Endothelial cell of umbilical vein (primary cell): ENCODE results near the gene COL4A2. TPM values are rescaled to one million over a fixed set of nuclear protein-coding genes. Genes with fewer than 3 reads are reported as not detected.
A peak's percentile ranks its signal among the peaks of the same experiment; 100 is the strongest.

ENCODE experiments used
- BruUV-seq: library from RNA; stranded (reverse); fragments of 400-500 nt; replicated peaks from 2 replicates; lab custom pipeline; 2021; lab: Mats Ljungman, UMichigan
- CTCF ChIA-PET: fragments of 300-600, 350-600 bp; sonication (Branson Sonifier 250); formaldehyde crosslinking; loops from one replicate; lab custom pipeline; 2021; ENCODE audit warnings: antibody characterized with exemption, inconsistent platforms; lab: Charles Lee
- POLR2A ChIA-PET: fragments of 300-600, 350-600 bp; sonication (Branson Sonifier 250); formaldehyde crosslinking; loops from one replicate; lab custom pipeline; 2021; ENCODE audit warnings: antibody characterized with exemption, inconsistent platforms; lab: Charles Lee
- DNase-seq: peaks from one replicate; pipeline ENCODE4 v3.0.0-alpha.2; 2011; ENCODE audit warnings: low read depth, low spot score
- FAIRE-seq: peaks from 2 replicates; lab custom pipeline; 2011; peaks lifted over from hg19 to GRCh38; lab: Jason Lieb, UNC
- H2AFZ ChIP-seq: 2 replicates; pipeline ENCODE4 v1.6.0; 2012; ENCODE audit warnings: low read depth, low read length, control low read depth, inconsistent platforms
- H3K27ac ChIP-seq: 2 replicates; pipeline ENCODE4 v1.5.1; 2011; ENCODE audit warnings: low read depth, mild to moderate bottlenecking, control low read depth, low read length, moderate library complexity; ENCODE audit not compliant: insufficient read depth
- H3K27me3 ChIP-seq, 2 experiments: 2 replicates each; pipeline versions ENCODE4 v1.6.0 to v1.6.1; 2011; ENCODE audit warnings: low read length in 2 of 2, mixed read lengths in 1 of 2; ENCODE audit not compliant: control insufficient read depth in 2 of 2, insufficient read depth in 2 of 2
- H3K36me3 ChIP-seq, 2 experiments: 2 replicates in 1 of 2; 3 replicates in 1 of 2; pipeline ENCODE4 v1.5.1; 2011; ENCODE audit warnings: low read length in 2 of 2, mild to moderate bottlenecking in 1 of 2, moderate library complexity in 1 of 2; ENCODE audit not compliant: control insufficient read depth in 2 of 2, insufficient read depth in 2 of 2; ENCODE audit errors: extremely low read depth in 1 of 2
- H3K4me1 ChIP-seq: 3 replicates; pipeline ENCODE4 v1.5.1; 2011; ENCODE audit warnings: mild to moderate bottlenecking, low read length; ENCODE audit not compliant: control insufficient read depth, insufficient read depth; ENCODE audit errors: extremely low read depth
- H3K4me2 ChIP-seq: 2 replicates; pipeline ENCODE4 v1.6.1; 2011; ENCODE audit warnings: low read length, control low read depth, mixed read lengths; ENCODE audit not compliant: insufficient read depth
- H3K4me3 ChIP-seq, 3 experiments: fragments of 200-600 bp in 1 of 3; sonication (generic), shearing (Covaris generic) in 1 of 3; replicated peaks in 1 of 3; 2 replicates each; pipeline ENCODE4 v1.5.1; 2011 to 2016; ENCODE audit warnings: control low read depth in 3 of 3, low read length in 3 of 3, mild to moderate bottlenecking in 2 of 3, inconsistent platforms in 1 of 3, low read depth in 1 of 3, moderate library complexity in 1 of 3; ENCODE audit not compliant: insufficient read depth in 1 of 3
- H3K79me2 ChIP-seq: 2 replicates; pipeline ENCODE4 v1.6.0; 2012; ENCODE audit warnings: low read length, inconsistent platforms; ENCODE audit not compliant: control insufficient read depth, insufficient read depth
- H3K9ac ChIP-seq: replicated peaks from 2 replicates; pipeline ENCODE3; 2011; ENCODE audit warnings: low read length, control low read depth; ENCODE audit not compliant: insufficient read depth; ENCODE audit errors: extremely low read depth
- H3K9me1 ChIP-seq: replicated peaks from 3 replicates; pipeline ENCODE4 v1.6.0; 2011; ENCODE audit warnings: mild to moderate bottlenecking, low read length; ENCODE audit not compliant: control insufficient read depth, insufficient read depth; ENCODE audit errors: extremely low read depth
- H3K9me3 ChIP-seq: replicated peaks from 2 replicates; pipeline ENCODE4 v1.5.1; 2012; ENCODE audit warnings: low read length, inconsistent platforms; ENCODE audit not compliant: control insufficient read depth, insufficient read depth
- H4K20me1 ChIP-seq: replicated peaks from 2 replicates; pipeline ENCODE3; 2011; ENCODE audit warnings: mild to moderate bottlenecking, low read length; ENCODE audit not compliant: control insufficient read depth, insufficient read depth; ENCODE audit errors: extremely low read depth
- CTCF ChIP-seq, 2 donors: IDR thresholded peaks; 1 replicate in 1 of 2; 2 replicates in 1 of 2; pipeline ENCODE4 v1.5.1; 2011; ENCODE audit warnings: low read length in 2 of 2, mild to moderate bottlenecking in 2 of 2, moderate library complexity in 2 of 2, control low read depth in 1 of 2, inconsistent platforms in 1 of 2, low read depth in 1 of 2; ENCODE audit not compliant: insufficient read depth in 1 of 2; ENCODE audit errors: extremely low read depth in 1 of 2
- EZH2 ChIP-seq: IDR thresholded peaks from 2 replicates; pipeline ENCODE4 v1.6.1; 2012; ENCODE audit warnings: borderline replicate concordance, low read depth, mild to moderate bottlenecking, moderate library complexity, low read length, inconsistent platforms; ENCODE audit not compliant: severe bottlenecking
- FOS ChIP-seq: IDR thresholded peaks from 2 replicates; pipeline ENCODE4 v1.6.1; 2011; ENCODE audit warnings: mild to moderate bottlenecking, low read length, moderate library complexity, borderline replicate concordance; ENCODE audit not compliant: insufficient read depth
- GATA2 ChIP-seq: IDR thresholded peaks from 2 replicates; pipeline ENCODE4 v1.7.0; 2011; ENCODE audit warnings: low read depth, mild to moderate bottlenecking, moderate library complexity, mixed read lengths, low read length; ENCODE audit not compliant: insufficient read length, insufficient read depth
- JUN ChIP-seq: IDR thresholded peaks from 2 replicates; pipeline ENCODE4 v1.6.1; 2011; ENCODE audit warnings: borderline replicate concordance, low read depth; ENCODE audit not compliant: insufficient read length, insufficient read depth
- MAX ChIP-seq: IDR thresholded peaks from 2 replicates; pipeline ENCODE4 v1.6.1; 2011; ENCODE audit not compliant: insufficient read depth, insufficient read length
- MYC ChIP-seq: IDR thresholded peaks from one replicate; pipeline ENCODE4 v1.6.1; 2011; ENCODE audit warnings: mild to moderate bottlenecking, low read depth, low read length
- POLR2A ChIP-seq: IDR thresholded peaks from 2 replicates; pipeline ENCODE4 v1.6.1; 2012; ENCODE audit warnings: low read depth, mild to moderate bottlenecking, control low read depth, low read length
- POLR2AphosphoS5 ChIP-seq: IDR thresholded peaks from 2 replicates; pipeline ENCODE4 v1.6.1; 2012; ENCODE audit warnings: low read depth, mild to moderate bottlenecking, control low read depth, low read length, moderate library complexity; ENCODE audit not compliant: insufficient read depth
- dilution Hi-C: fragments of 300-500 bp; cut with MboI; formaldehyde crosslinking; loops from one replicate; pipeline ENCODE4 v1.15.0; 2019; ENCODE audit warnings: low sequenced_read_pairs; ENCODE audit not compliant: extremely low pct_ligation_motif_present
- intact Hi-C: fragments of 100-400 bp; cut with micrococcal nuclease; formaldehyde crosslinking; loops from one replicate; pipeline ENCODE4 v1.10.0; 2022
- polyA plus RNA-seq, 4 experiments: library from polyadenylated mRNA; depleted of rRNA in 3 of 4; stranded (reverse) in 3 of 4; unstranded in 1 of 4; fragments of >200 nt; gene quantifications; 2 replicates each; pipeline versions ENCODE4 v1.2.1 to v1.2.3, GENCODE V29; 2011 to 2012; ENCODE audit warnings: missing spikeins in 1 of 4
- total RNA-seq: library from RNA; stranded (reverse); gene quantifications from 2 replicates; pipeline ENCODE4 v1.2.3, GENCODE V29; 2021

COL4A2 gene
- total and polyA plus RNA-seq, 2 donors (not counting 3 experiments of a cell fraction or from before 2014, with no cell fraction given) = 792 to 940 TPM

DNA sequence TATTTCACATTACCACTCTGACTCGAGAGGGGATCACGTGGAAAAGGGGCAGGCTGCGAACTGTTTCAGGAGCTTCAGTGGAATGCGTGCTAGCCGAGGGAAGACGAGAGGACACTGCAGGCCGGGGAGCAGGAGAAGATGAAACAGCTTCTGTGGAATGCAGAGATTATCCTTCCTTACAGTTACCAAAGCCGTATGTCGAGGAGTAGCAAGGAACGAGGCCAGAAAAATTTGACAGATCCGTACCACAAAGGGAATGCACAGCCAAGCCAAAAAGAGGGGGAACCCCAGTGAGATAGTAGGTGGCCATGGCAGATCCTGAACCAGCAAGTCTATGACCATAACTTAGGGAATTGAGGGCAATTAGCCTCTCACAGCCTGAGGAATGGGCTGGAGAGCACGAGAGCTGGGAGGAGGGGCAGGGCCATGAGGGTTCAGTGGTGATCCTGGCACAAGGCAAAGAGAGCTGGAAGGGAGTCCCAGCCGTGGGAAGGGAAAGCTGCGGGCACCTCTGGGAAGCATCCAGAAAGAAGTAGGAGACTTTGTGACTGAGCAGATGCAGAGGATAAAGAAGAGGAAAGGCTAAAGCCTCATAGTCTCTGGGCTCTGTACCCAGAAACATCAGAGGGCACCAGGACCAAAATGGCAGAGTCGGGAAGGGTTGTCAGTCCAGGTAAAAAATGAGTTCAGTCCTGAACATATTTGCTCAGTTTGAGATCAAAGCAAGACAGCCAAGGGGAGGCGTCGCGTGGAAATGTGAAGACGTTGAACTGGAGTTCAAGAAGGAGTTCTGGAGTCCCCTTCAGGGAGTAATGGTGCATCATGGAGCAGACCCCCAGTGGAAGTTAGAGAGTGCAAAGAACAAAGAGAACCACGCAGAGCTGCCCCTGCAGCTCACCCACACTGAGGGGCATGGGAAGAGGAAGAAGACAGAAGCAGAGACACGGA lies 5.2 kb upstream of the COL4A2 start:
- no peaks in the 10 kb centered on the region for H3K27me3 ChIP-seq
- DNase-seq = no peak
- dilution Hi-C loops = no loop called here
- TF ChIP-seq JUN (no peak), FOS (no peak), POLR2A (no peak), POLR2AphosphoS5 (no peak), EZH2 (no peak), MAX (no peak), CTCF (IDR thresholded peaks at IDR 0.05; ENCODE audit: extremely low read depth in 1 of 2, insufficient read depth in 1 of 2, low read depth in 1 of 2, low read length in 2 of 2) (no peak), GATA2 (no peak), MYC (no peak)
- peak overlapping the region; percentile 2 for H3K4me2 ChIP-seq
- BruUV-seq = no TSS peak
- no peak overlapping the region for H3K27ac ChIP-seq
- H4K20me1 ChIP-seq = peaks cover 6% of the 10 kb centered on the region
- no peaks in the 10 kb centered on the region for H3K9me1 ChIP-seq
- H3K9ac ChIP-seq = no peak overlapping the region
- CTCF ChIA-PET = interaction anchor here (1.2 to 1.5 kb wide), 5 partner anchors 35 to 110 kb away, joined by 3 to 7 read pairs (median 3); no protein-coding TSS in a partner anchor
- POLR2A ChIA-PET = no interaction called here
- peaks cover 75% of the 10 kb centered on the region for H3K4me1 ChIP-seq
- H3K36me3 ChIP-seq = peaks cover 0 to 7% of the 10 kb centered on the region in 2 experiments
- no peak overlapping the region for H3K4me3 ChIP-seq
- peaks cover 67% of the 10 kb centered on the region for H3K79me2 ChIP-seq
- no peak for FAIRE-seq
- no peaks in the 10 kb centered on the region for H3K9me3 ChIP-seq
- intact Hi-C loops = no loop called here
- H2AFZ ChIP-seq = no peak overlapping the region
